Endothelial cell of umbilical vein (primary cell): ENCODE data around the gene HEXIM2. TPM values are rescaled to one million over a fixed set of nuclear protein-coding genes. Genes with fewer than 3 reads are reported as not detected.

Experiments used
- BruUV-seq: library from RNA; stranded (reverse); fragments of 400-500 nt; replicated peaks from 2 replicates; lab custom pipeline; 2021; lab: Mats Ljungman, UMichigan
- CTCF ChIA-PET: fragments of 300-600, 350-600 bp; sonication (Branson Sonifier 250); formaldehyde crosslinking; loops from one replicate; lab custom pipeline; 2021; ENCODE audit warnings: antibody characterized with exemption, inconsistent platforms; lab: Charles Lee
- POLR2A ChIA-PET: fragments of 300-600, 350-600 bp; sonication (Branson Sonifier 250); formaldehyde crosslinking; loops from one replicate; lab custom pipeline; 2021; ENCODE audit warnings: antibody characterized with exemption, inconsistent platforms; lab: Charles Lee
- DNase-seq: peaks from one replicate; pipeline ENCODE4 v3.0.0-alpha.2; 2011; ENCODE audit warnings: low read depth, low spot score
- FAIRE-seq: peaks from 2 replicates; lab custom pipeline; 2011; peaks lifted over from hg19 to GRCh38; lab: Jason Lieb, UNC
- H2AFZ ChIP-seq: 2 replicates; pipeline ENCODE4 v1.6.0; 2012; ENCODE audit warnings: low read depth, low read length, control low read depth, inconsistent platforms
- H3K27ac ChIP-seq: 2 replicates; pipeline ENCODE4 v1.5.1; 2011; ENCODE audit warnings: low read depth, mild to moderate bottlenecking, control low read depth, low read length, moderate library complexity; ENCODE audit not compliant: insufficient read depth
- H3K27me3 ChIP-seq, 2 experiments: 2 replicates each; pipeline versions ENCODE4 v1.6.0 to v1.6.1; 2011; ENCODE audit warnings: low read length in 2 of 2, mixed read lengths in 1 of 2; ENCODE audit not compliant: control insufficient read depth in 2 of 2, insufficient read depth in 2 of 2
- H3K36me3 ChIP-seq, 2 experiments: 2 replicates in 1 of 2; 3 replicates in 1 of 2; pipeline ENCODE4 v1.5.1; 2011; ENCODE audit warnings: low read length in 2 of 2, mild to moderate bottlenecking in 1 of 2, moderate library complexity in 1 of 2; ENCODE audit not compliant: control insufficient read depth in 2 of 2, insufficient read depth in 2 of 2; ENCODE audit errors: extremely low read depth in 1 of 2
- H3K4me1 ChIP-seq: 3 replicates; pipeline ENCODE4 v1.5.1; 2011; ENCODE audit warnings: mild to moderate bottlenecking, low read length; ENCODE audit not compliant: control insufficient read depth, insufficient read depth; ENCODE audit errors: extremely low read depth
- H3K4me2 ChIP-seq: 2 replicates; pipeline ENCODE4 v1.6.1; 2011; ENCODE audit warnings: low read length, control low read depth, mixed read lengths; ENCODE audit not compliant: insufficient read depth
- H3K4me3 ChIP-seq, 3 experiments: fragments of 200-600 bp in 1 of 3; sonication (generic), shearing (Covaris generic) in 1 of 3; replicated peaks in 1 of 3; 2 replicates each; pipeline ENCODE4 v1.5.1; 2011 to 2016; ENCODE audit warnings: control low read depth in 3 of 3, low read length in 3 of 3, mild to moderate bottlenecking in 2 of 3, inconsistent platforms in 1 of 3, low read depth in 1 of 3, moderate library complexity in 1 of 3; ENCODE audit not compliant: insufficient read depth in 1 of 3
- H3K79me2 ChIP-seq: 2 replicates; pipeline ENCODE4 v1.6.0; 2012; ENCODE audit warnings: low read length, inconsistent platforms; ENCODE audit not compliant: control insufficient read depth, insufficient read depth
- H3K9ac ChIP-seq: replicated peaks from 2 replicates; pipeline ENCODE3; 2011; ENCODE audit warnings: low read length, control low read depth; ENCODE audit not compliant: insufficient read depth; ENCODE audit errors: extremely low read depth
- H3K9me1 ChIP-seq: replicated peaks from 3 replicates; pipeline ENCODE4 v1.6.0; 2011; ENCODE audit warnings: mild to moderate bottlenecking, low read length; ENCODE audit not compliant: control insufficient read depth, insufficient read depth; ENCODE audit errors: extremely low read depth
- H3K9me3 ChIP-seq: replicated peaks from 2 replicates; pipeline ENCODE4 v1.5.1; 2012; ENCODE audit warnings: low read length, inconsistent platforms; ENCODE audit not compliant: control insufficient read depth, insufficient read depth
- H4K20me1 ChIP-seq: replicated peaks from 2 replicates; pipeline ENCODE3; 2011; ENCODE audit warnings: mild to moderate bottlenecking, low read length; ENCODE audit not compliant: control insufficient read depth, insufficient read depth; ENCODE audit errors: extremely low read depth
- FOS ChIP-seq: IDR thresholded peaks from 2 replicates; pipeline ENCODE4 v1.6.1; 2011; ENCODE audit warnings: mild to moderate bottlenecking, low read length, moderate library complexity, borderline replicate concordance; ENCODE audit not compliant: insufficient read depth
- POLR2A ChIP-seq: IDR thresholded peaks from 2 replicates; pipeline ENCODE4 v1.6.1; 2012; ENCODE audit warnings: low read depth, mild to moderate bottlenecking, control low read depth, low read length
- dilution Hi-C: fragments of 300-500 bp; cut with MboI; formaldehyde crosslinking; loops from one replicate; pipeline ENCODE4 v1.15.0; 2019; ENCODE audit warnings: low sequenced_read_pairs; ENCODE audit not compliant: extremely low pct_ligation_motif_present
- intact Hi-C: fragments of 100-400 bp; cut with micrococcal nuclease; formaldehyde crosslinking; loops from one replicate; pipeline ENCODE4 v1.10.0; 2022
- polyA plus RNA-seq, 4 experiments: library from polyadenylated mRNA; depleted of rRNA in 3 of 4; stranded (reverse) in 3 of 4; unstranded in 1 of 4; fragments of >200 nt; gene quantifications; 2 replicates each; pipeline versions ENCODE4 v1.2.1 to v1.2.3, GENCODE V29; 2011 to 2012; ENCODE audit warnings: missing spikeins in 1 of 4
- total RNA-seq: library from RNA; stranded (reverse); gene quantifications from 2 replicates; pipeline ENCODE4 v1.2.3, GENCODE V29; 2021
- TF ChIP-seq, protein P1 (sequence below), 2 donors: IDR thresholded peaks; 1 replicate in 1 of 2; 2 replicates in 1 of 2; pipeline ENCODE4 v1.5.1; 2011; ENCODE audit warnings: low read length in 2 of 2, mild to moderate bottlenecking in 2 of 2, moderate library complexity in 2 of 2, control low read depth in 1 of 2, inconsistent platforms in 1 of 2, low read depth in 1 of 2; ENCODE audit not compliant: insufficient read depth in 1 of 2; ENCODE audit errors: extremely low read depth in 1 of 2

Gene HEXIM2
- total and polyA plus RNA-seq, 2 donors (not counting 3 experiments of a cell fraction or from before 2014, with no cell fraction given) = 2.9 to 3.8 TPM

DNA sequence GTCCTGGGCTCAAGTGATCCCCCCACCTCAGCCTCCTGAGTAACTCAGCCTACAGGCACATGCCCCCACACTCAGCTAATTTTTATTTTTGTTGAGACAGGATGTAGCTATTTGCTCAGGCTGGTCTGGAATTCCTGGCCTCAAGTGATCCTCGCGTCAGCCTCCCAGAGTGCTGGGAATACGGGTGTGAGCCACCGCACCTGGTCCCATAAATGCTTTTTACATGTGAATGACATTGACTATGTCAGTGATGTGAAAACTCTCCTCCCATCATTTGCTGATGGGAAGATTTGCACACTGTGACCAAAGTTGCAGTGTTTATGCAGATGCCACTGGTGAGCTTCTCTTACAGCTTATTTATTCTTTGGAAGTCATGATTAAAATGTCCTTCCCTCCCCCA is 44.3 kb upstream of the HEXIM2 start:
- CTCF ChIA-PET = interaction anchor here (1.1 to 6.9 kb wide), 5 partner anchors 9 to 18 kb away, joined by 4 to 34 read pairs (median 10); partner anchors contain the start of genes ACBD4 and PLCD3
- BruUV-seq = no TSS peak

More for the DNA sequence above, 44.3 kb upstream of the HEXIM2 start:
- DNase-seq = no peak
- no peaks in the 10 kb centered on the region for H3K27me3 ChIP-seq
- H2AFZ ChIP-seq = no peak overlapping the region
- dilution Hi-C loops = no loop called here
- H3K36me3 ChIP-seq = peaks cover 0 to 2% of the 10 kb centered on the region in 2 experiments
- intact Hi-C loops = no loop called here
- no peaks in the 10 kb centered on the region for H4K20me1 ChIP-seq
- H3K9ac ChIP-seq = no peak overlapping the region
- no peak overlapping the region for H3K4me3 ChIP-seq
- no peak for FAIRE-seq
- no peak overlapping the region for H3K4me2 ChIP-seq
- no peaks in the 10 kb centered on the region for H3K9me1 ChIP-seq
- no peak overlapping the region for H3K27ac ChIP-seq
- no peaks in the 10 kb centered on the region for H3K4me1 ChIP-seq
- H3K79me2 ChIP-seq = no peaks in the 10 kb centered on the region
- POLR2A ChIA-PET = interaction anchor here (0.6 kb wide), 1 partner anchor 58 kb away, joined by 10 read pairs; no protein-coding TSS in a partner anchor
- no peaks in the 10 kb centered on the region for H3K9me3 ChIP-seq
- TF ChIP-seq POLR2A = no peak
- TF ChIP-seq, protein P1, sequence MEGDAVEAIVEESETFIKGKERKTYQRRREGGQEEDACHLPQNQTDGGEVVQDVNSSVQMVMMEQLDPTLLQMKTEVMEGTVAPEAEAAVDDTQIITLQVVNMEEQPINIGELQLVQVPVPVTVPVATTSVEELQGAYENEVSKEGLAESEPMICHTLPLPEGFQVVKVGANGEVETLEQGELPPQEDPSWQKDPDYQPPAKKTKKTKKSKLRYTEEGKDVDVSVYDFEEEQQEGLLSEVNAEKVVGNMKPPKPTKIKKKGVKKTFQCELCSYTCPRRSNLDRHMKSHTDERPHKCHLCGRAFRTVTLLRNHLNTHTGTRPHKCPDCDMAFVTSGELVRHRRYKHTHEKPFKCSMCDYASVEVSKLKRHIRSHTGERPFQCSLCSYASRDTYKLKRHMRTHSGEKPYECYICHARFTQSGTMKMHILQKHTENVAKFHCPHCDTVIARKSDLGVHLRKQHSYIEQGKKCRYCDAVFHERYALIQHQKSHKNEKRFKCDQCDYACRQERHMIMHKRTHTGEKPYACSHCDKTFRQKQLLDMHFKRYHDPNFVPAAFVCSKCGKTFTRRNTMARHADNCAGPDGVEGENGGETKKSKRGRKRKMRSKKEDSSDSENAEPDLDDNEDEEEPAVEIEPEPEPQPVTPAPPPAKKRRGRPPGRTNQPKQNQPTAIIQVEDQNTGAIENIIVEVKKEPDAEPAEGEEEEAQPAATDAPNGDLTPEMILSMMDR (IDR thresholded peaks at IDR 0.05; ENCODE audit: extremely low read depth in 1 of 2, insufficient read depth in 1 of 2, low read depth in 1 of 2, low read length in 2 of 2) = no peak
- TF ChIP-seq FOS = no peak
